H9 (cell line): ENCODE measurements around the gene PLRG1. TPM values are rescaled to one million over a fixed set of nuclear protein-coding genes. Genes with fewer than 3 reads are reported as not detected.

Experiments
- DNase-seq: peaks from one replicate; pipeline ENCODE4 v3.0.0-alpha.2; 2017
- H2AFZ ChIP-seq: one replicate; pipeline ENCODE4 v1.6.1; 2013; ENCODE audit warnings: mild to moderate bottlenecking, low read length, control low read depth, moderate library complexity
- H2AK5ac ChIP-seq: 2 replicates; pipeline ENCODE4 v1.6.1; 2013; ENCODE audit warnings: low read length, control low read depth, mixed read lengths; ENCODE audit not compliant: insufficient read length
- H2BK120ac ChIP-seq: one replicate; pipeline ENCODE4 v1.6.1; 2013; ENCODE audit warnings: low read depth, mild to moderate bottlenecking, low read length, control low read depth, inconsistent platforms; ENCODE audit not compliant: poor library complexity, severe bottlenecking
- H2BK12ac ChIP-seq: 2 replicates; pipeline ENCODE4 v1.6.1; 2013; ENCODE audit warnings: low read length, control low read depth, mixed read lengths, low read depth; ENCODE audit not compliant: insufficient read length
- H2BK15ac ChIP-seq: 2 replicates; pipeline ENCODE4 v1.6.1; 2013; ENCODE audit warnings: low read depth, low read length, control low read depth
- H2BK20ac ChIP-seq: one replicate; pipeline ENCODE4 v1.6.1; 2013; ENCODE audit warnings: low read depth, mild to moderate bottlenecking, low read length, control low read depth, inconsistent platforms; ENCODE audit not compliant: poor library complexity, severe bottlenecking
- H2BK5ac ChIP-seq: 2 replicates; pipeline ENCODE4 v1.6.1; 2013; ENCODE audit warnings: low read length, control low read depth, mixed read lengths; ENCODE audit not compliant: insufficient read length
- H3K14ac ChIP-seq: 2 replicates; pipeline ENCODE4 v1.6.1; 2013; ENCODE audit warnings: low read length, control low read depth; ENCODE audit not compliant: insufficient read depth
- H3K18ac ChIP-seq: 2 replicates; pipeline ENCODE4 v1.6.1; 2013; ENCODE audit warnings: low read depth, mild to moderate bottlenecking, mixed read lengths, low read length, control low read depth; ENCODE audit not compliant: insufficient read length
- H3K23ac ChIP-seq: 2 replicates; pipeline ENCODE4 v1.6.1; 2013; ENCODE audit warnings: low read length, control low read depth, mixed read lengths, low read depth; ENCODE audit not compliant: insufficient read length
- H3K23me2 ChIP-seq: 2 replicates; pipeline ENCODE4 v1.6.1; 2013; ENCODE audit warnings: low read depth, mild to moderate bottlenecking, mixed read lengths, low read length, control low read depth; ENCODE audit not compliant: insufficient read length, poor library complexity, severe bottlenecking
- H3K27ac ChIP-seq: 2 replicates; pipeline ENCODE4 v1.5.1; 2013; ENCODE audit warnings: low read length, control low read depth, mixed read lengths, low read depth; ENCODE audit not compliant: insufficient read length
- H3K27me3 ChIP-seq: 2 replicates; pipeline ENCODE4 v1.6.1; 2013; ENCODE audit warnings: low read length, control low read depth, inconsistent platforms; ENCODE audit not compliant: insufficient read depth
- H3K4ac ChIP-seq: 2 replicates; pipeline ENCODE4 v1.6.1; 2013; ENCODE audit warnings: low read depth, mild to moderate bottlenecking, control low read depth, inconsistent platforms, low read length, moderate library complexity
- H3K4me1 ChIP-seq: 2 replicates; pipeline ENCODE4 v1.6.1; 2013; ENCODE audit warnings: low read length, control low read depth, inconsistent platforms; ENCODE audit not compliant: insufficient read depth
- H3K4me2 ChIP-seq: 2 replicates; pipeline ENCODE4 v1.6.1; 2013; ENCODE audit warnings: low read length, control low read depth, mixed read lengths; ENCODE audit not compliant: insufficient read length, insufficient read depth
- H3K56ac ChIP-seq: 2 replicates; pipeline ENCODE4 v1.6.1; 2013; ENCODE audit warnings: low read depth, mild to moderate bottlenecking, mixed read lengths, low read length, control low read depth; ENCODE audit not compliant: insufficient read length
- H3K79me1 ChIP-seq: 2 replicates; pipeline ENCODE4 v1.6.1; 2013; ENCODE audit warnings: low read depth, mild to moderate bottlenecking, moderate library complexity, low read length, control low read depth, inconsistent platforms; ENCODE audit not compliant: insufficient read depth, poor library complexity, severe bottlenecking
- H3K79me2 ChIP-seq: 2 replicates; pipeline ENCODE4 v1.6.1; 2013; ENCODE audit warnings: low read length, control low read depth, inconsistent platforms; ENCODE audit not compliant: insufficient read depth
- H3K9ac ChIP-seq: 2 replicates; pipeline ENCODE4 v1.6.1; 2013; ENCODE audit warnings: low read length, control low read depth, mixed read lengths; ENCODE audit not compliant: insufficient read length; ENCODE audit errors: extremely low read depth
- H3K9me3 ChIP-seq: one replicate; pipeline ENCODE4 v1.6.1; 2013; ENCODE audit warnings: low read depth, low read length, inconsistent platforms; ENCODE audit not compliant: control insufficient read depth
- H3T11ph ChIP-seq: one replicate; pipeline ENCODE4 v1.6.1; 2013; ENCODE audit warnings: mild to moderate bottlenecking, low read length, control low read depth, inconsistent platforms
- H4K20me1 ChIP-seq: one replicate; pipeline ENCODE4 v1.6.1; 2013; ENCODE audit not compliant: control insufficient read depth, insufficient read length, insufficient read depth
- H4K5ac ChIP-seq: 2 replicates; pipeline ENCODE4 v1.6.1; 2013; ENCODE audit warnings: low read depth, mild to moderate bottlenecking, mixed read lengths, low read length, control low read depth; ENCODE audit not compliant: insufficient read length
- H4K8ac ChIP-seq: replicated peaks from 2 replicates; pipeline ENCODE4 v1.6.1; 2013; ENCODE audit warnings: low read length, control low read depth, mixed read lengths, low read depth; ENCODE audit not compliant: insufficient read length
- H4K91ac ChIP-seq: 2 replicates; pipeline ENCODE4 v1.6.1; 2013; ENCODE audit warnings: low read depth, mild to moderate bottlenecking, moderate library complexity, mixed read lengths, low read length, control low read depth; ENCODE audit not compliant: insufficient read length
- H3K27ac Mint-ChIP-seq, 3 experiments: 2 replicates in 2 of 3; 3 replicates in 1 of 3; pipeline ENCODE4 v1.8.0; 2020 to 2021; ENCODE audit warnings: mixed read lengths in 3 of 3, mild to moderate bottlenecking in 1 of 3, moderate library complexity in 1 of 3
- H3K27me3 Mint-ChIP-seq: 2 replicates; pipeline ENCODE4 v1.8.0; 2021; ENCODE audit warnings: low read depth, mild to moderate bottlenecking, moderate library complexity, mixed read lengths
- H3K36me3 Mint-ChIP-seq, 3 experiments: 2 replicates in 2 of 3; 3 replicates in 1 of 3; pipeline ENCODE4 v1.8.0; 2020 to 2021; ENCODE audit warnings: low read depth in 3 of 3, mixed read lengths in 3 of 3; ENCODE audit not compliant: insufficient read depth in 1 of 3
- H3K4me1 Mint-ChIP-seq, 2 experiments: 2 replicates each; pipeline ENCODE4 v1.8.0; 2020; ENCODE audit warnings: mixed read lengths in 2 of 2
- H3K4me3 Mint-ChIP-seq, 2 experiments: 2 replicates in 1 of 2; 3 replicates in 1 of 2; pipeline ENCODE4 v1.8.0; 2020 to 2021; ENCODE audit warnings: mild to moderate bottlenecking in 2 of 2, mixed read lengths in 2 of 2, moderate library complexity in 1 of 2
- H3K9me3 Mint-ChIP-seq, 2 experiments: 2 replicates in 1 of 2; 3 replicates in 1 of 2; pipeline ENCODE4 v1.8.0; 2020; ENCODE audit warnings: mild to moderate bottlenecking in 2 of 2, mixed read lengths in 2 of 2, moderate library complexity in 1 of 2
- WGBS: extraction: QIAGEN DNeasy Blood & Tissue Kit; methylation state at CpG from one replicate; pipeline ENCODE4 v1.1.7; 2013; ENCODE audit warnings: missing lambda C conversion rate, low lambda C conversion rate, mixed read lengths; ENCODE audit not compliant: insufficient read length; ENCODE audit errors: extremely low coverage; 5-methylcytosine and 5-hydroxymethylcytosine counted together
- total RNA-seq: library from RNA; stranded (reverse); gene quantifications from 2 replicates; pipeline ENCODE4 v1.2.1, GENCODE V29; 2021
- TF ChIP-seq, protein P1 (sequence below): fragments of 200-600 bp; sonication (generic); conservative IDR thresholded peaks from 3 replicates; pipeline ENCODE4 v1.8.0; 2021; ENCODE audit warnings: antibody characterized with exemption, mild to moderate bottlenecking

The PLRG1 gene
- total RNA-seq, 1 experiment from 2014 or later = 113 TPM

DNA sequence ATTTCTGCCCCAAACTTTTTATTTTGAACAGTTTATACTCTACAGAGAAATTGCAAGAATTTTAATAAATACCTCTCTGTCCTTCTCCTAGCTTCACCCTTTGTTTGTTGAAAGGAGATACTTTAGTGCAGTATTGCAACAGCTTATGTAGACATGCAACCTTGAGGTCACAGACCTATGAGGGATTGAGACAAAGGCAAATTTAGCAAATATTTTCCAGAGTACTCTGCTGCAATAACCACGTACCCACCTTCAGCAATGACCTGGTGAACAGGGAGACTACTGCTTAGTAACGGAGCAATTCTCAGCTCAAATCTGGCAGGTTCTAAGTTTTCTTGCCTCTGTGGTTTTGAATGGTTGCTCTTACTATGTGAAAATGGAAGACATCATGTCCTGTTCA is 27.1 kb upstream of the PLRG1 start:
- TF ChIP-seq, protein P1, sequence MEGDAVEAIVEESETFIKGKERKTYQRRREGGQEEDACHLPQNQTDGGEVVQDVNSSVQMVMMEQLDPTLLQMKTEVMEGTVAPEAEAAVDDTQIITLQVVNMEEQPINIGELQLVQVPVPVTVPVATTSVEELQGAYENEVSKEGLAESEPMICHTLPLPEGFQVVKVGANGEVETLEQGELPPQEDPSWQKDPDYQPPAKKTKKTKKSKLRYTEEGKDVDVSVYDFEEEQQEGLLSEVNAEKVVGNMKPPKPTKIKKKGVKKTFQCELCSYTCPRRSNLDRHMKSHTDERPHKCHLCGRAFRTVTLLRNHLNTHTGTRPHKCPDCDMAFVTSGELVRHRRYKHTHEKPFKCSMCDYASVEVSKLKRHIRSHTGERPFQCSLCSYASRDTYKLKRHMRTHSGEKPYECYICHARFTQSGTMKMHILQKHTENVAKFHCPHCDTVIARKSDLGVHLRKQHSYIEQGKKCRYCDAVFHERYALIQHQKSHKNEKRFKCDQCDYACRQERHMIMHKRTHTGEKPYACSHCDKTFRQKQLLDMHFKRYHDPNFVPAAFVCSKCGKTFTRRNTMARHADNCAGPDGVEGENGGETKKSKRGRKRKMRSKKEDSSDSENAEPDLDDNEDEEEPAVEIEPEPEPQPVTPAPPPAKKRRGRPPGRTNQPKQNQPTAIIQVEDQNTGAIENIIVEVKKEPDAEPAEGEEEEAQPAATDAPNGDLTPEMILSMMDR = no peak
- Histone ChIP-seq H3K9ac (no peak overlapping the region), H2BK15ac (no peak overlapping the region), H2BK120ac (no peak overlapping the region), H3T11ph (no peak overlapping the region), H3K4me1 (no peaks in the 10 kb centered on the region), H2AK5ac (no peak overlapping the region), H2BK20ac (no peak overlapping the region), H3K27me3 (no peaks in the 10 kb centered on the region), H3K18ac (no peak overlapping the region), H3K4me2 (no peak overlapping the region), H2AFZ (no peak overlapping the region), H3K79me2 (no peaks in the 10 kb centered on the region), H4K8ac (no peak overlapping the region), H4K5ac (no peak overlapping the region), H2BK5ac (no peak overlapping the region), H3K4ac (no peak overlapping the region), H3K9me3 (no peaks in the 10 kb centered on the region), H3K27ac (no peak overlapping the region), H3K14ac (no peak overlapping the region), H4K20me1 (no peaks in the 10 kb centered on the region), H3K79me1 (no peaks in the 10 kb centered on the region), H3K23me2 (no peaks in the 10 kb centered on the region), H4K91ac (no peak overlapping the region), H3K56ac (no peak overlapping the region), H2BK12ac (no peak overlapping the region), H3K23ac (no peak overlapping the region)
- DNase-seq = no peak
- Mint-ChIP-seq H3K27me3 (no peaks in the 10 kb centered on the region), H3K27ac (no peak overlapping the region), H3K4me1 (no peaks in the 10 kb centered on the region), H3K36me3 (no peaks in the 10 kb centered on the region), H3K4me3 (no peak overlapping the region), H3K9me3 (no peaks in the 10 kb centered on the region)
- no CpG with 5 or more reads among the region's 2 CpGs for WGBS
